Activated naive CD8-positive, alpha-beta T cell treated with anti-CD3 and anti-CD28 coated beads, Interleukin-2, amount 50 U/mL, for 24 hours (primary cell): ENCODE measurements around the gene EGF.
"Not testable (repeated sequence)": the region's sequence is repeated elsewhere in the genome, so short reads cannot be mapped to it uniquely, and the experiment has no call there.

Source experiments
- ATAC-seq: fragments of 150-1000 bp; cut with Tn5 transposase; one replicate; pipeline ENCODE4 v1.10.0; 2021
- DNase-seq: peaks from one replicate; pipeline ENCODE4 v3.0.0; 2021
- H3K27ac Mint-ChIP-seq: one replicate; pipeline ENCODE4 v1.8.0; 2021; ENCODE audit warnings: mild to moderate bottlenecking, mixed read lengths
- H3K27me3 Mint-ChIP-seq: one replicate; pipeline ENCODE4 v1.8.0; 2021; ENCODE audit warnings: mixed read lengths
- H3K36me3 Mint-ChIP-seq: one replicate; pipeline ENCODE4 v1.8.0; 2021; ENCODE audit warnings: low read depth, mixed read lengths
- H3K4me1 Mint-ChIP-seq: one replicate; pipeline ENCODE4 v1.8.0; 2021; ENCODE audit warnings: mixed read lengths
- H3K4me3 Mint-ChIP-seq: one replicate; pipeline ENCODE4 v1.8.0; 2021; ENCODE audit warnings: mild to moderate bottlenecking, moderate library complexity, mixed read lengths
- H3K9me3 Mint-ChIP-seq: one replicate; pipeline ENCODE4 v1.8.0; 2021; ENCODE audit warnings: mixed read lengths

EGF gene

GRCh38 chr4:110039164-110039563 lies 126.5 kb downstream of the EGF start:
- not testable (repeated sequence) for H3K36me3 Mint-ChIP-seq, H3K9me3 Mint-ChIP-seq

GRCh38 chr4:110041735-110042134 lies 129.1 kb downstream of the EGF start:
- H3K36me3 Mint-ChIP-seq: no peaks in the 10 kb centered on the region
- no peak overlapping the region for H3K4me3 Mint-ChIP-seq
- H3K27ac Mint-ChIP-seq: no peak overlapping the region
- no peaks in the 10 kb centered on the region for H3K4me1 Mint-ChIP-seq
- no peak for DNase-seq
- no peak for ATAC-seq
- H3K27me3 Mint-ChIP-seq: peaks cover 11% of the 10 kb centered on the region
- H3K9me3 Mint-ChIP-seq: no peaks in the 10 kb centered on the region

More at GRCh38 chr4:110039164-110039563, 126.5 kb downstream of the EGF start:
- H3K27ac Mint-ChIP-seq, H3K4me1 Mint-ChIP-seq, DNase-seq, ATAC-seq, H3K4me3 Mint-ChIP-seq: not testable (repeated sequence)
- H3K27me3 Mint-ChIP-seq: peaks cover 21% of the 10 kb centered on the region

- Mint-ChIP-seq H3K27ac (no peak overlapping the region), H3K4me1 (no peaks in the 10 kb centered on the region), H3K27me3 (peaks cover 6% of the 10 kb centered on the region), H3K36me3 (no peaks in the 10 kb centered on the region), H3K4me3 (no peak overlapping the region), H3K9me3 (no peaks in the 10 kb centered on the region)
- ATAC-seq: no peak
- no peak for DNase-seq
These were observed 130.1 kb downstream of the EGF start for GRCh38 chr4:110042545-110043517.

- DNase-seq: no peak
- ATAC-seq: no peak
- Mint-ChIP-seq H3K4me3 (no peak overlapping the region), H3K9me3 (no peaks in the 10 kb centered on the region), H3K27me3 (peaks cover 6% of the 10 kb centered on the region), H3K36me3 (no peaks in the 10 kb centered on the region), H3K27ac (no peak overlapping the region), H3K4me1 (peaks cover 1% of the 10 kb centered on the region)
These were observed 133.9 kb downstream of the EGF start for GRCh38 chr4:110046588-110047049.

- Mint-ChIP-seq H3K27me3 (no peaks in the 10 kb centered on the region), H3K27ac (no peak overlapping the region), H3K9me3 (no peaks in the 10 kb centered on the region), H3K4me3 (no peak overlapping the region), H3K4me1 (peaks cover 5% of the 10 kb centered on the region), H3K36me3 (peaks cover 2% of the 10 kb centered on the region)
- DNase-seq (peak; percentile 49), ATAC-seq (no peak)
These were observed 137.6 kb downstream of the EGF start for GRCh38 chr4:110049951-110050925.

GRCh38 chr4:110055158-110055768 lies 142.6 kb downstream of the EGF start:
- H3K4me1 Mint-ChIP-seq: peaks cover 25% of the 10 kb centered on the region
- H3K4me3 Mint-ChIP-seq: no peak overlapping the region
- ATAC-seq (peak; percentile 72), DNase-seq (no peak)
- H3K36me3 Mint-ChIP-seq: peaks cover 2% of the 10 kb centered on the region
- H3K27me3 Mint-ChIP-seq: no peaks in the 10 kb centered on the region
- H3K9me3 Mint-ChIP-seq: no peaks in the 10 kb centered on the region
- H3K27ac Mint-ChIP-seq: peak overlapping the region; percentile 49

- H3K27ac Mint-ChIP-seq: no peak overlapping the region
- no peak for ATAC-seq
- peaks cover 35% of the 10 kb centered on the region for H3K4me1 Mint-ChIP-seq
- H3K27me3 Mint-ChIP-seq: no peaks in the 10 kb centered on the region
- H3K9me3 Mint-ChIP-seq: no peaks in the 10 kb centered on the region
- H3K36me3 Mint-ChIP-seq: peaks cover 2% of the 10 kb centered on the region
- no peak overlapping the region for H3K4me3 Mint-ChIP-seq
- DNase-seq: no peak
These were observed 146.0 kb downstream of the EGF start for GRCh38 chr4:110058677-110059076.

GRCh38 chr4:110059556-110060191 lies 147.0 kb downstream of the EGF start:
- peaks cover 35% of the 10 kb centered on the region for H3K4me1 Mint-ChIP-seq
- no peaks in the 10 kb centered on the region for H3K36me3 Mint-ChIP-seq
- peak overlapping the region; percentile 37 for H3K27ac Mint-ChIP-seq
- H3K9me3 Mint-ChIP-seq: no peaks in the 10 kb centered on the region
- peak overlapping the region; percentile 48 for H3K4me3 Mint-ChIP-seq
- ATAC-seq: peak; percentile 59
- DNase-seq: no peak
- no peaks in the 10 kb centered on the region for H3K27me3 Mint-ChIP-seq

GRCh38 chr4:110061076-110061475 lies 148.4 kb downstream of the EGF start:
- H3K27ac Mint-ChIP-seq: peak overlapping the region; percentile 26
- DNase-seq (no peak), ATAC-seq (no peak)
- H3K4me3 Mint-ChIP-seq: peak overlapping the region; percentile 3
- no peaks in the 10 kb centered on the region for H3K27me3 Mint-ChIP-seq
- no peaks in the 10 kb centered on the region for H3K36me3 Mint-ChIP-seq
- H3K9me3 Mint-ChIP-seq: no peaks in the 10 kb centered on the region
- H3K4me1 Mint-ChIP-seq: peaks cover 25% of the 10 kb centered on the region
